Pancreas (tissue), 10 donors: ENCODE results near the gene SLC25A44. TPM values are rescaled to one million over a fixed set of nuclear protein-coding genes. Genes with fewer than 3 reads are reported as not detected.

Experiments
- ATAC-seq, 4 donors: fragments of 200-7000 bp; cut with Tn5 transposase; one replicate each; pipeline versions ENCODE4 v1.8.0 to v1.9.1; 2020; ENCODE audit warnings: mild to moderate bottlenecking in 4 of 4, moderate library complexity in 4 of 4
- DNase-seq, 6 donors: peaks; one replicate each; pipeline ENCODE4 v3.0.0-alpha.2; 2020
- FAIRE-seq: peaks from 2 replicates; lab custom pipeline; 2012; peaks lifted over from hg19 to GRCh38; lab: Jason Lieb, UNC
- H3K27ac ChIP-seq, 4 donors: fragments of 200-600 bp; sonication (generic); 1 replicate in 3 of 4; 2 replicates in 1 of 4; pipeline versions ENCODE4 v1.5.0 to v1.8.0; 2020
- H3K27me3 ChIP-seq, 4 donors: fragments of 200-600 bp; one replicate each; pipeline ENCODE4 v1.8.0; 2021
- H3K36me3 ChIP-seq, 3 donors: fragments of 200-600 bp; sonication (generic) in 1 of 3; one replicate each; pipeline versions ENCODE4 v1.5.0 to v1.8.0; 2020 to 2021
- H3K4me1 ChIP-seq, 3 donors: fragments of 200-600 bp; one replicate each; pipeline ENCODE4 v1.8.0; 2021
- H3K4me3 ChIP-seq, 4 donors: fragments of 200-600 bp; sonication (generic) in 2 of 4; one replicate each; pipeline versions ENCODE4 v1.5.0 to v1.8.0; 2020 to 2021
- H3K9me3 ChIP-seq, 4 donors: fragments of 200-600 bp; one replicate each; pipeline ENCODE4 v1.8.0; 2021
- WGBS, 2 donors: extraction: QIAGEN DNeasy Blood & Tissue Kit; methylation state at CpG; one replicate each; pipeline ENCODE4 v1.1.7; 2013; 5-methylcytosine and 5-hydroxymethylcytosine counted together
- intact Hi-C, 3 donors: fragments of 100-400 bp; cut with DNase I; formaldehyde crosslinking; loops; one replicate each; pipeline versions ENCODE4 v1.11.1 to v1.14.2; 2022
- polyA plus RNA-seq, 2 donors: library from polyadenylated mRNA; stranded (reverse); fragments of 200-250 nt; gene quantifications; one replicate each; pipeline ENCODE4 v1.2.3, GENCODE V29; 2013
- total RNA-seq, 6 donors: library from RNA; stranded (reverse); fragmentation: NEBNext Ultra II Directional in 4 of 6; extraction: Animal tissue kit (Norgen Biotek cat#: 25700) in 4 of 6; gene quantifications; one replicate each; pipeline versions ENCODE4 v1.2.1 to v1.2.4, GENCODE V29; 2021 to 2023
- TF ChIP-seq, protein P1 (sequence below), 4 donors: fragments of 200-600 bp; sonication (generic) in 3 of 4; IDR thresholded peaks; one replicate each; pipeline versions ENCODE4 v1.5.0 to v1.8.0; 2021; ENCODE audit warnings: antibody characterized with exemption in 4 of 4
- donor health status: healthy with polysubstance abuse.
- donor health status: DM: no; HTN: no; CAD: no; lungs with moderate emphysema.
- donor health status: DM: no; HTN: no; CAD: no.
- donor health status: control.
- donor health status: control.
- donor health status: Bipolar disorder and iron deficiency.
- donor health status: DM: yes; HTN: yes; CAD: no.
- donor health status: DM: no; HTN: no; CAD: no.
- donor health status: DM: no; HTN: no; CAD: no.
- donor health status: DM: yes; HTN: yes; CAD: no.

SLC25A44 gene
- total and polyA plus RNA-seq, 8 donors, result 4.0 to 11.4 (median 6.7) TPM

DNA sequence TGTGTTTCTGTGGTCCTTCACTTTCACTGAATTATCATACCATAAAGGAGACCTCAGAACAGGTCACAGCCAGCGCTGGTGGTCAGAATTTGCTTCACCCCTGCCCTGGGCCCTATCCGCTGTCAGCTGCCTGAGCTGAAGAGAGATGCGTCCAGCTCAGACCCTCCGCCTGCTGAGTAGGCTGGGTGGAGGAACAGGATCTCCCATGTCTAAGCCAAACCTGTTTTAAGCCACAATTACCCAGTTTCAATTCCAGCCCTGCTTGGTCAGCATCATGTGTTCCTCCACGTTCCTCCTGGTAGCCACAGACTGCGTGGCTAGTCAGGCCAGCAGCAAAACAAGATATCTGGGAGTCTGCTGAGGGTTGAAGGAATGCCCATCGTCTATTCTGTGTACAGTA lies 34.6 kb downstream of the SLC25A44 start:
- intact Hi-C loops, result no loop called here
- ATAC-seq, result peak in 1 of 4 donors; percentile 32
- H3K4me3 ChIP-seq, result no peak overlapping the region

DNA sequence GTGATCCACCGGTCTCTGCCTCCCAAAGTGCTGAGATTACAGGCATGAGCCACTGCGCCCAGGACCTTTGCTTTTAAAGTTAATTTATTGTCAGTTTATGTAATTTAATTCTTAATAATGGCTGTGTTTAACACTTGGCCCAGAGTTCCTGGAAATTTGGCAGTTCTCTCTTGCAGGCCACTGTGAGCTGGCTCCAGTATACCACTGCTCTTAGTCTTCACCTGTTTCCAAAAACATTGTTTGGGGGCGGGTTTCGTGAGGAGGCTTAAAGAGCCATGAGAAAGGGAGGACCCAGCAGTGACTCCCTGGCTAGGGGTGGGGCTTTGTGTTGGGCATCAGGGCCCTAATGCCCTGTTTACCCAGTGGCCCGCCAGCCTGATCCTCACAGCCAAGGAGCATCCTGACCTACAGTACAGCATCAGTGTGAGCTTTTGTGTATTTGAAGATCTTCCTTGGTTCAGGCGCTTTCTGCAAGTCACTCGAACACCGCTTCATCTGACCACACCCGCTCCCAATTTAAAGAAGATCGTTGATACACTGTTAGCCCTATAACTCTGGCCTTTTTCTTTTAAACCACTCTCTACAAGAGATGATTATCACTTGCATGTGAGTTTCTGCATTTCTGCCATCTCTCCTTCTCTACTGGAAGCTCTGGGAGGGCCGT lies 36.0 kb downstream of the SLC25A44 start:
- H3K4me3 ChIP-seq, result no peak overlapping the region
- H3K36me3 ChIP-seq, result peaks cover 0 to 9% (median 5%) of the 10 kb centered on the region in 3 donors
- no peak for DNase-seq
- FAIRE-seq, result no peak
- no peak overlapping the region for H3K27ac ChIP-seq
- TF ChIP-seq, protein P1, sequence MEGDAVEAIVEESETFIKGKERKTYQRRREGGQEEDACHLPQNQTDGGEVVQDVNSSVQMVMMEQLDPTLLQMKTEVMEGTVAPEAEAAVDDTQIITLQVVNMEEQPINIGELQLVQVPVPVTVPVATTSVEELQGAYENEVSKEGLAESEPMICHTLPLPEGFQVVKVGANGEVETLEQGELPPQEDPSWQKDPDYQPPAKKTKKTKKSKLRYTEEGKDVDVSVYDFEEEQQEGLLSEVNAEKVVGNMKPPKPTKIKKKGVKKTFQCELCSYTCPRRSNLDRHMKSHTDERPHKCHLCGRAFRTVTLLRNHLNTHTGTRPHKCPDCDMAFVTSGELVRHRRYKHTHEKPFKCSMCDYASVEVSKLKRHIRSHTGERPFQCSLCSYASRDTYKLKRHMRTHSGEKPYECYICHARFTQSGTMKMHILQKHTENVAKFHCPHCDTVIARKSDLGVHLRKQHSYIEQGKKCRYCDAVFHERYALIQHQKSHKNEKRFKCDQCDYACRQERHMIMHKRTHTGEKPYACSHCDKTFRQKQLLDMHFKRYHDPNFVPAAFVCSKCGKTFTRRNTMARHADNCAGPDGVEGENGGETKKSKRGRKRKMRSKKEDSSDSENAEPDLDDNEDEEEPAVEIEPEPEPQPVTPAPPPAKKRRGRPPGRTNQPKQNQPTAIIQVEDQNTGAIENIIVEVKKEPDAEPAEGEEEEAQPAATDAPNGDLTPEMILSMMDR (IDR thresholded peaks at IDR 0.05), result no peak
- no peaks in the 10 kb centered on the region for H3K27me3 ChIP-seq
- peaks cover 0 to 3% (median 0%) of the 10 kb centered on the region in 3 donors for H3K4me1 ChIP-seq
- intact Hi-C loops, result loop anchor here in 1 of 3 donors (10.0 kb wide), 1 partner anchor 85 kb away; no protein-coding TSS in a partner anchor
- no peak for ATAC-seq
- WGBS, 2 donors, result 90 to 93% methylated on average over 11 of the region's 11 CpGs
- no peaks in the 10 kb centered on the region for H3K9me3 ChIP-seq

More for the DNA sequence above, 34.6 kb downstream of the SLC25A44 start:
- Histone ChIP-seq H3K9me3 (no peaks in the 10 kb centered on the region), H3K27me3 (no peaks in the 10 kb centered on the region), H3K4me1 (peaks cover 0 to 3% (median 0%) of the 10 kb centered on the region in 3 donors), H3K36me3 (peaks cover 0 to 12% (median 11%) of the 10 kb centered on the region in 3 donors), H3K27ac (no peak overlapping the region)
- DNase-seq, result no peak
- no peak for FAIRE-seq
- TF ChIP-seq, protein P1 (IDR thresholded peaks at IDR 0.05), result no peak
- WGBS, 2 donors, result 72 to 76% methylated on average over 7 of the region's 7 CpGs

DNA sequence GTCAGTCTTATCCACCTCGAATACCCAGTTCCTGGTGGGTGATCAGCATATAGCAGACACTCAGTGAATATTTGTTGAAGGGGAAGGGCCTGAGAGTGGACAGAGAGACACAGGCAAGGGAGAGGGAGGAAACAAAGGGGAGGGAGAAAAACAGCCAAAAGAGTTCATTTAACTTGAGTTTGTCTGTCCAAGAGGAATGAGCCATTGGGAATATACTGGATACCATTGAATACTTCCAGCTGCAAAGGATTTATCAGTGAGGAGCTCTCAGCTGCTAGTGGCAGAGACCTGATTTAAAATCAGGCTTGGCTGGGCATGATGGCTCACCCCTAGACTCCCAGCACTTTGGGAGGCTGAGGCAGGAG lies 36.6 kb downstream of the SLC25A44 start:
- H3K4me3 ChIP-seq, result no peak overlapping the region
- TF ChIP-seq, protein P1 (IDR thresholded peaks at IDR 0.05), result no peak
- H3K36me3 ChIP-seq, result peaks cover 0 to 9% (median 5%) of the 10 kb centered on the region in 3 donors
- FAIRE-seq (no peak), DNase-seq (no peak), ATAC-seq (no peak)
- no peaks in the 10 kb centered on the region for H3K9me3 ChIP-seq
- intact Hi-C loops, result loop anchor here in 1 of 3 donors (10.0 kb wide), 1 partner anchor 86 kb away; no protein-coding TSS in a partner anchor
- H3K27ac ChIP-seq, result no peak overlapping the region
- no peaks in the 10 kb centered on the region for H3K27me3 ChIP-seq
- H3K4me1 ChIP-seq, result no peaks in the 10 kb centered on the region
- WGBS, 2 donors, result 81 to 87% methylated on average over 1 of the region's 1 CpG

GRCh38 chr1:156232201-156232894 lies 38.4 kb downstream of the SLC25A44 start:
- H3K36me3 ChIP-seq, result peaks cover 2 to 11% (median 6%) of the 10 kb centered on the region in 3 donors
- ATAC-seq, result no peak
- TF ChIP-seq, protein P1 (IDR thresholded peaks at IDR 0.05), result no peak
- intact Hi-C loops, result loop anchor here in 1 of 3 donors (10.0 kb wide), 1 partner anchor 88 kb away; no protein-coding TSS in a partner anchor
- DNase-seq, result no peak
- H3K4me3 ChIP-seq, result no peak overlapping the region
- no peak for FAIRE-seq
- 86% methylated on average over 12 of the region's 12 CpGs for WGBS, 2 donors
- H3K27me3 ChIP-seq, result no peaks in the 10 kb centered on the region
- no peaks in the 10 kb centered on the region for H3K9me3 ChIP-seq
- no peaks in the 10 kb centered on the region for H3K4me1 ChIP-seq
- no peak overlapping the region for H3K27ac ChIP-seq
